WTC11 (cell line): ENCODE data around the gene ZNF525.

Experiments used
- CTCF ChIP-seq: fragments of 200-600 bp; IDR thresholded peaks from 2 replicates; pipeline ENCODE4 v1.8.0; 2022; ENCODE audit warnings: antibody characterized with exemption
- FOXP1 ChIP-seq: sonication (generic); formaldehyde crosslinking; IDR thresholded peaks from 2 replicates; pipeline ENCODE4 v1.8.0; 2022; ENCODE audit warnings: missing genetic modification reagents, mild to moderate bottlenecking, moderate library complexity, borderline replicate concordance
- PREB ChIP-seq: sonication (generic); formaldehyde crosslinking; IDR thresholded peaks from 2 replicates; pipeline ENCODE4 v1.8.1; 2022; ENCODE audit warnings: mild to moderate bottlenecking, missing genetic modification reagents, moderate library complexity, borderline replicate concordance

GRCh38 chr19:53365899-53366493, 491 bp downstream of the ZNF525 start:
- TF ChIP-seq CTCF (no peak), FOXP1 (CRISPR knock-in tag) (no peak), PREB (no peak)
